Urothelium cell line (cell line): ENCODE measurements around the gene POLD4.
"Not testable (repeated sequence)": the region's sequence is repeated elsewhere in the genome, so short reads cannot be mapped to it uniquely, and the experiment has no call there.

Experiments used
- DNase-seq: peaks from one replicate; pipeline ENCODE4 v3.0.0; 2011; ENCODE audit warnings: low spot score, mixed read lengths
- FAIRE-seq: peaks from 2 replicates; lab custom pipeline; 2011; peaks lifted over from hg19 to GRCh38; lab: Jason Lieb, UNC

POLD4 gene

GRCh38 chr11:67353317-67354074 is at the start of gene POLD4:
POLD4 (minus strand) TSS chr11:67353546; CDS start chr11:67353399, 147 bp downstream.
- peak; percentile 97 for DNase-seq
- FAIRE-seq: no peak

DNA sequence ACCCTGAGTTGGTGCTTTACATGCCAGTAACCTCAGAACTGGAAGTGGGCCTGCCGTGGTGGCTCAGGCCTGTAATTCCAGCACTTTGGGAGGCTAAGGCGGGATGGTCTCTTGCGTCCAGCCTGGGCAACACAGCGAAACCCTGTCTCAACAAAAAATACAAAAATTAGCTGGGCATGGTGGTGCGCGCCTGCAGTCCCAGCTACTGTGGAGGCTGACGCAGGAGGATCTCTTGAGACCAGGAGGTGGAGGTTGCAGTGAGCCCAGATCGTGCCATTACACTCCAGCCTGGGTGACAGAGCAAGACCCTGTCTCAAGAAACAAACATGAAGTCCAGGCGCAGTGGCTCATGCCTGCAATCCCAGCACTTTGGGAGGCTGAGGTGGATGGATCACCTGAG is 49.7 kb upstream of the POLD4 start:
- FAIRE-seq, DNase-seq: not testable (repeated sequence)

DNA sequence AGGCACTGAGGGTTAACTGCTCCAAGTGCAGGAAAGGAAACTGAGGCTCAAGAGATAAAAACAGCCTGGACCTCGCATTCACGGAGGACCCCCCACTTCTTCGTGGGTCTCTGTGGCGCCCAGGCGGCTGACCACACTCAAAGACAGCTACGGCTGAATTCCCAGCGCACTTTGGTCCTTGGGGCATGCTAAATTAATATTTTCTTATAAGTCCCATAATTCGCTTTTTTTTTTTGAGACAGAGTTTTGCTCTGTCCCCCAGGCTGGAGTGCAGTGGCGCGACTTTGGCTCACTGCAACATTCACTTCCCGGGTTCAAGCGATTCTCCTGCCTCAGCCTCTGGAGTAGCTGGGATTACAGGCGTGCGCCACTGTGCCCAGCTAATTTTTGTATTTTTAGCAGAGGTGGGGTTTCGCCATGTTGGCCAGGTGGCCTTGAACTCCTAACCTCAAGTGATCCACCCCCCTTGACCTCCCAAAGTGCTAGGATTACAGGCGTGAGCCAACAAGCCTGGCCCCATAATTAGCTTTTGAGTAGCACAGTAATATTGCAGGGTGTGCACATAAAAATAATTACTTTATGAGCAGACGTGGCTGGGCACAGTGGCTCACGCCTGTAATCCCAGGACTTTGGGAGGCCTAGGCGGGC is 49.0 kb upstream of the POLD4 start:
- not testable (repeated sequence) for FAIRE-seq, DNase-seq

GRCh38 chr11:67401495-67402191 is 48.3 kb upstream of the POLD4 start, which contains the start of gene PPP1CA:
PPP1CA (minus strand) TSS chr11:67401858; CDS start chr11:67401782, 76 bp downstream.
- DNase-seq (peak; percentile 98), FAIRE-seq (no peak)

DNA sequence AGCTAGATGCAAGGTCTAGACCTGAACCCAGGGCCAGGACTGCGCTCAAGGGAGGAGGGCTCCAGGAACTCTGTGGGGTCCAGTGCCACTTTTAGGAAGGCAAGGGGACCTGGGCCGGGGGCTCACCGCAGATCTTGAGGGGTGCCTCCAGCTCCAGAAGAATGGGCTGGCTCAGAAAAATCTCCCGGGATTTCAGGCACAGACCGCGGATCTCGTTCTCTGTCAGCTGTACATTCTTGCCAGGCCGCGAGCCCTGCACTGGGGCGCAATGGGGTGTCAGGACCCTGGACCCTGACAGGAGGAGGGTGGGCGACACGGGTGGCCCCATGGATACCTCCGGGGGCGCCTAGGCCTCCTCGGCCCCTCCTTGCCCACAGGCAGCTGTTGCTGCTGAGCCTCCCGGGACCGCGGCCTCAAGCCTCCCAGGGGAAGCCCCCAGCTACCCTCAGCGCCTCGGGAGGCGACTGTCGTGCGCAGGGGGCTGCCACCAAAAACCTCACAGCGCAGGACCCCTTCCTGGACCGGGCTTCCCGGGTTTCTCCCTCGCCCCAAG is 47.7 kb upstream of the POLD4 start:
- no peak for FAIRE-seq

GRCh38 chr11:67400251-67400941 is 47.0 kb upstream of the POLD4 start:
- DNase-seq (no peak), FAIRE-seq (no peak)

More for the DNA sequence above, 47.7 kb upstream of the POLD4 start:
- no peak for DNase-seq

DNA sequence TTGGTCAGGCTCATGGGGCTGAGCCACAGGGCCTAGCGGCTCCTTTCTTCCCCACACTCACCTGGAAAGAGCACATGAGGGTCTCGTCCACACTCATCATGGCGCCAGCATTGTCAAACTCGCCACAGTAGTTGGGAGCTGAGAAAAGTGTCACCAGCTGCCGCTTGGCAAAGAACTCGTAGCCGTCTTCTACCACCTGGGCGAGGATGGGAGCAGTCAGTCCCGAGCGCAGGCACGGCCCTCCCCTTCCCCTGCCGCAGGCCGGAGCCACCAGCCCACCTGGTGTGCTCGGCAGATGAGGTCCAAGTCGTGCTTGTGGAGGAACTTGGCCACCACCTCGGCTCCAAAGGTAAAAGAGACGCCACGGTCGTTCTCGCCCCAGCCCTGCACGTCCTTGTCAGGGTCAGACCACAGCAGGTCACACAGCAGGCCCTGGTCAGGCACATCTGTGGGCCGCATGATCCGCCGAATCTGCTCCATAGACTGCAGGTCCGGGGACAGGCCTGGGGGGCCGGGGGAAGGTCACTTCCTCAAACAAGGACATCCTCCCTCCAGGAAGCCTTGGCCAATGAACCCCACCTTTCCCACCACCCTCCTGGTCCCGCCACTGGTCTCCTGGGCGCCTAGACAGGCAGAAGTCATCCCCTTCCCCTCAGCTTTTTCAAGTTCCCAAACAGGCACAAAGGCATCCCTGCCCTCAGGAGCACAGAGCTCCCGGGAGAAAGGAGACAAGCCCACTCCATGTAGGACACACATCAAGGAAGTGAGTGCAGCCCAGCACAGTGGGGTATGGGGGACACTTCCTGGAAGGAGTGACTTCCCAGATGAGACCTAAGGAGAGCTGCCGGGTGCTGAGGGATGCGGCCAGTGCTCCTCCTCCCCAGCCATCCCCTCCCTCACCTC is 45.6 kb upstream of the POLD4 start:
- FAIRE-seq: no peak
- DNase-seq: no peak

- DNase-seq (no peak), FAIRE-seq (no peak)
Measured at GRCh38 chr11:67397986-67398660, 44.8 kb upstream of the POLD4 start.

DNA sequence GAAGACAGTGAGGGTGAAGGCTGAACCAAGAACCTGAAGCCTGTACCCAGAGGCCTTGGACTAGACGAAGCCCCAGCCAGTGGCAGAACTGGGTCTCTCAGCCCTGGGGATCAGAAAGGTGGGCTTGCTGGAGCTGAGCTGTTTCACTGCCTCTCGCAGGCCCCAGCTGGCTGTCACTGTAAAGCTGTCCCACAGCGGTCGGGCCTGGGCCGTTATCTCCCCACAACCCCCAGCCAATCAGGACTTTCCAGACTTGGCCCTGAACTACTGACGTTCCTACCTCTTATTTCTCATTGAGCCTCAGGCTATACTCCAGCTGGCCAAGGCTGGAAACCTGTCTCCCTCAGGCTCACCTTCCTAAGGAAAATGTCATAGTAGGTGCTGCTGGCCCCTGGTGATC is 44.2 kb upstream of the POLD4 start:
- FAIRE-seq (no peak), DNase-seq (no peak)

DNA sequence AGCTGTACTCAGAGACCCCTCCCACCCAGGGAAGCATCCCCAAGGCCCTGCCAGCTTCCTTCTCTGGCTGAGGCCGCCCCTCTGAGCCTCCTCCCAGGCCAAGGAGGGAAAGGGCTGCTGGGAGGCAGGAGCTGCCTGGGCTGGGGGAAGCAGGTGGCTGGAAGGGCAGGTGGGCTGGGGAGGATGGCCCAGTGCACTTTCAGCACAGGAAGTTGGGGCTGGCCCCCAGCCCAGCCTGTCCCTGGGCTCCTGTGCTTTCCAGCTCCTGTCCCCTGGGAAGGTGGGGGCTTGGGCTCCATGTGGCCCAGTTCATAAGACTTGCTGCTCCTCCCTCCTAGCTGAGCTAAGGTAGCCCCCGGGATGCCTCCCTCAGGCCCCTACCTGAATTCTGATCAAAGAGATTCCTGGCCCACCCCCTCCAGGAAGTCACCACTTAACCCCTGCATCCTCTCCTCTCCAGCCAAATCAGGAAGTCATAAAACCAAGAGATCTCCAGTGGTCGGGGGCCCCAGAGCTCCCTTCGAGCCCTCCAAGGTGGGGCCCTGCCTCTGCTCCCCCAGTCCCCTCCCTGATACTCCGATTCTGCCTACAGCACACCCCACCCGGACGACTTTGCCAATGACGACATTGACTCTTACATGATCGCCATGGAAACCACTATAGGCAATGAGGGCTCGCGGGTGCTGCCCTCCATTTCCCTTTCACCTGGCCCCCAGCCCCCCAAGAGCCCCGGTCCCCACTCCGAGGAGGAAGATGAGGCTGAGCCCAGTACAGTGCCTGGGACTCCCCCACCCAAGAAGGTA is 43.4 kb upstream of the POLD4 start:
- DNase-seq (no peak), FAIRE-seq (no peak)

GRCh38 chr11:67396259-67396581 is 42.9 kb upstream of the POLD4 start:
- FAIRE-seq: no peak
- no peak for DNase-seq

GRCh38 chr11:67395555-67396258 is 42.4 kb upstream of the POLD4 start:
- FAIRE-seq: no peak
- DNase-seq: no peak

GRCh38 chr11:67393990-67394389 is 40.6 kb upstream of the POLD4 start:
- no peak for DNase-seq
- no peak for FAIRE-seq

- no peak for FAIRE-seq
Measured at GRCh38 chr11:67393437-67393836, 40.1 kb upstream of the POLD4 start.

GRCh38 chr11:67392183-67392715 is 38.9 kb upstream of the POLD4 start:
- FAIRE-seq: no peak
- DNase-seq: peak; percentile 49

More at GRCh38 chr11:67393437-67393836, 40.1 kb upstream of the POLD4 start:
- no peak for DNase-seq

GRCh38 chr11:67391304-67392182 is 38.2 kb upstream of the POLD4 start, which contains the start of gene RAD9A:
RAD9A (plus strand) TSS chr11:67391986; CDS start chr11:67392045, 59 bp downstream.
- FAIRE-seq (peak; percentile 74), DNase-seq (peak; percentile 97)
